Thymus (tissue), 11 donors: ENCODE measurements around the gene MED13L. TPM values are rescaled to one million over a fixed set of nuclear protein-coding genes. Genes with fewer than 3 reads are reported as not detected.
A peak's percentile ranks its signal among the peaks of the same experiment; 100 is the strongest.

ENCODE experiments used
- DNase-seq, 9 donors: peaks; one replicate each; pipeline ENCODE4 v3.0.0-alpha.2; 2013; ENCODE audit warnings: low spot score in 9 of 9, low read depth in 6 of 9, missing footprints in 1 of 9
- H3K27ac ChIP-seq, 2 donors: one replicate each; pipeline ENCODE4 v1.5.1; 2013; ENCODE audit warnings: control low read depth in 1 of 2, low read depth in 1 of 2, low read length in 1 of 2, mild to moderate bottlenecking in 1 of 2, moderate library complexity in 1 of 2
- H3K27me3 ChIP-seq, 2 donors: one replicate each; pipeline ENCODE4 v1.5.1; 2013; ENCODE audit warnings: low read length in 1 of 2; ENCODE audit not compliant: control insufficient read depth in 2 of 2, insufficient read depth in 1 of 2
- H3K36me3 ChIP-seq, 2 donors: one replicate each; pipeline ENCODE4 v1.5.1; 2013; ENCODE audit warnings: low read length in 1 of 2, mild to moderate bottlenecking in 1 of 2, moderate library complexity in 1 of 2; ENCODE audit not compliant: control insufficient read depth in 2 of 2, insufficient read depth in 2 of 2
- H3K4me1 ChIP-seq, 2 donors: one replicate each; pipeline ENCODE4 v1.5.1; 2013; ENCODE audit warnings: low read length in 2 of 2; ENCODE audit not compliant: control insufficient read depth in 2 of 2, insufficient read depth in 2 of 2
- H3K4me3 ChIP-seq, 2 donors: one replicate each; pipeline ENCODE4 v1.5.1; 2013; ENCODE audit warnings: low read length in 2 of 2, control low read depth in 1 of 2, mild to moderate bottlenecking in 1 of 2
- H3K9me3 ChIP-seq, 2 donors: one replicate each; pipeline ENCODE4 v1.5.1; 2013; ENCODE audit warnings: low read length in 1 of 2, mild to moderate bottlenecking in 1 of 2; ENCODE audit not compliant: control insufficient read depth in 2 of 2, insufficient read depth in 1 of 2
- WGBS: extraction: QIAGEN DNeasy Blood & Tissue Kit; methylation state at CpG from one replicate; pipeline ENCODE4 v1.1.7; 2013; 5-methylcytosine and 5-hydroxymethylcytosine counted together
- polyA plus RNA-seq: library from polyadenylated mRNA; stranded (reverse); fragments of 200-250 nt; gene quantifications from one replicate; pipeline ENCODE4 v1.2.3, GENCODE V29; 2013
- total RNA-seq: library from RNA; stranded (reverse); fragments of 120-200 nt; gene quantifications from one replicate; pipeline ENCODE4 v1.2.4, GENCODE V29; 2013
- donor health status: healthy.

The MED13L gene
- total and polyA plus RNA-seq, 2 donors, result 34.0 to 141 TPM

- Histone ChIP-seq H3K4me1 (no peaks in the 10 kb centered on the region), H3K27me3 (no peaks in the 10 kb centered on the region), H3K36me3 (no peaks in the 10 kb centered on the region), H3K9me3 (no peaks in the 10 kb centered on the region), H3K4me3 (no peak overlapping the region), H3K27ac (no peak overlapping the region)
- DNase-seq, result no peak
- WGBS, result 100% methylated on average over 4 of the region's 4 CpGs
Observed at GRCh38 chr12:116062698-116063097, 214.8 kb downstream of the MED13L start.

GRCh38 chr12:116060764-116061163 is 216.7 kb downstream of the MED13L start:
- 59% methylated on average over 2 of the region's 2 CpGs for WGBS
- Histone ChIP-seq H3K9me3 (no peaks in the 10 kb centered on the region), H3K4me1 (no peaks in the 10 kb centered on the region), H3K27me3 (no peaks in the 10 kb centered on the region), H3K27ac (no peak overlapping the region), H3K4me3 (no peak overlapping the region), H3K36me3 (no peaks in the 10 kb centered on the region)
- peak in 2 of 9 donors; percentile 23 to 42 for DNase-seq

- Histone ChIP-seq H3K4me3 (no peak overlapping the region), H3K9me3 (no peaks in the 10 kb centered on the region), H3K27ac (no peak overlapping the region), H3K4me1 (no peaks in the 10 kb centered on the region), H3K36me3 (no peaks in the 10 kb centered on the region), H3K27me3 (no peaks in the 10 kb centered on the region)
- DNase-seq, result no peak
- WGBS, result 97% methylated on average over 4 of the region's 4 CpGs
Observed at GRCh38 chr12:116059904-116060303, 217.6 kb downstream of the MED13L start.

- Histone ChIP-seq H3K9me3 (no peaks in the 10 kb centered on the region), H3K4me3 (no peak overlapping the region), H3K36me3 (no peaks in the 10 kb centered on the region), H3K27me3 (no peaks in the 10 kb centered on the region), H3K4me1 (no peaks in the 10 kb centered on the region), H3K27ac (no peak overlapping the region)
- 93% methylated on average over 3 of the region's 3 CpGs for WGBS
- DNase-seq, result no peak
Observed at GRCh38 chr12:116058574-116058973, 218.9 kb downstream of the MED13L start.

GRCh38 chr12:116057356-116057755 is 220.1 kb downstream of the MED13L start:
- no peak for DNase-seq
- H3K4me1 ChIP-seq, result no peaks in the 10 kb centered on the region
- H3K36me3 ChIP-seq, result no peaks in the 10 kb centered on the region
- H3K27me3 ChIP-seq, result no peaks in the 10 kb centered on the region
- 96% methylated on average over 3 of the region's 3 CpGs for WGBS
- no peaks in the 10 kb centered on the region for H3K9me3 ChIP-seq
- H3K27ac ChIP-seq, result no peak overlapping the region
- no peak overlapping the region for H3K4me3 ChIP-seq

GRCh38 chr12:116055895-116056607 is 221.4 kb downstream of the MED13L start:
- 38% methylated on average over 3 of the region's 3 CpGs for WGBS
- peak in 2 of 9 donors; percentile 9 to 27 for DNase-seq

GRCh38 chr12:116054280-116054679 is 223.2 kb downstream of the MED13L start:
- no peak overlapping the region for H3K4me3 ChIP-seq
- 98% methylated on average over 2 of the region's 2 CpGs for WGBS
- H3K27me3 ChIP-seq, result no peaks in the 10 kb centered on the region
- H3K36me3 ChIP-seq, result no peaks in the 10 kb centered on the region
- no peak for DNase-seq
- H3K27ac ChIP-seq, result no peak overlapping the region
- H3K9me3 ChIP-seq, result no peaks in the 10 kb centered on the region
- H3K4me1 ChIP-seq, result no peaks in the 10 kb centered on the region

More at GRCh38 chr12:116055895-116056607, 221.4 kb downstream of the MED13L start:
- no peaks in the 10 kb centered on the region for H3K36me3 ChIP-seq
- no peak overlapping the region for H3K4me3 ChIP-seq
- H3K4me1 ChIP-seq, result no peaks in the 10 kb centered on the region
- H3K27me3 ChIP-seq, result no peaks in the 10 kb centered on the region
- H3K9me3 ChIP-seq, result no peaks in the 10 kb centered on the region
- no peak overlapping the region for H3K27ac ChIP-seq

- H3K36me3 ChIP-seq, result no peaks in the 10 kb centered on the region
- DNase-seq, result no peak
- H3K27me3 ChIP-seq, result no peaks in the 10 kb centered on the region
- no peak overlapping the region for H3K4me3 ChIP-seq
- H3K9me3 ChIP-seq, result no peaks in the 10 kb centered on the region
- H3K27ac ChIP-seq, result no peak overlapping the region
- WGBS, result 96% methylated on average over 3 of the region's 3 CpGs
- H3K4me1 ChIP-seq, result no peaks in the 10 kb centered on the region
Observed at GRCh38 chr12:116053479-116054200, 223.9 kb downstream of the MED13L start.

- WGBS, result 90% methylated on average over 5 of the region's 5 CpGs
- Histone ChIP-seq H3K27me3 (no peaks in the 10 kb centered on the region), H3K9me3 (no peaks in the 10 kb centered on the region), H3K4me1 (no peaks in the 10 kb centered on the region), H3K27ac (no peak overlapping the region), H3K36me3 (peaks cover 0 to 2% of the 10 kb centered on the region in 2 donors), H3K4me3 (no peak overlapping the region)
- DNase-seq, result no peak
Observed at GRCh38 chr12:116050275-116050674, 227.2 kb downstream of the MED13L start.
